Fibroblast of pulmonary artery (primary cell): ENCODE measurements around the gene PRDM8.

Experiments used
- DNase-seq: peaks from one replicate; pipeline ENCODE4 v3.0.0-alpha.2; 2010; ENCODE audit warnings: low read depth
- H3K4me3 ChIP-seq: replicated peaks from 2 replicates; pipeline ENCODE4 v1.5.1; 2011; ENCODE audit warnings: low read depth, mild to moderate bottlenecking, control low read depth, low read length, moderate library complexity
- CTCF ChIP-seq: IDR thresholded peaks from 2 replicates; pipeline ENCODE4 v1.5.1; 2011; ENCODE audit warnings: mild to moderate bottlenecking, control low read depth, low read length, inconsistent platforms; ENCODE audit errors: missing control alignments

Gene PRDM8

GRCh38 chr4:80216100-80216761, 18.9 kb downstream of the PRDM8 start:
- no peak overlapping the region for H3K4me3 ChIP-seq
- TF ChIP-seq CTCF, result no peak
- no peak for DNase-seq

DNA sequence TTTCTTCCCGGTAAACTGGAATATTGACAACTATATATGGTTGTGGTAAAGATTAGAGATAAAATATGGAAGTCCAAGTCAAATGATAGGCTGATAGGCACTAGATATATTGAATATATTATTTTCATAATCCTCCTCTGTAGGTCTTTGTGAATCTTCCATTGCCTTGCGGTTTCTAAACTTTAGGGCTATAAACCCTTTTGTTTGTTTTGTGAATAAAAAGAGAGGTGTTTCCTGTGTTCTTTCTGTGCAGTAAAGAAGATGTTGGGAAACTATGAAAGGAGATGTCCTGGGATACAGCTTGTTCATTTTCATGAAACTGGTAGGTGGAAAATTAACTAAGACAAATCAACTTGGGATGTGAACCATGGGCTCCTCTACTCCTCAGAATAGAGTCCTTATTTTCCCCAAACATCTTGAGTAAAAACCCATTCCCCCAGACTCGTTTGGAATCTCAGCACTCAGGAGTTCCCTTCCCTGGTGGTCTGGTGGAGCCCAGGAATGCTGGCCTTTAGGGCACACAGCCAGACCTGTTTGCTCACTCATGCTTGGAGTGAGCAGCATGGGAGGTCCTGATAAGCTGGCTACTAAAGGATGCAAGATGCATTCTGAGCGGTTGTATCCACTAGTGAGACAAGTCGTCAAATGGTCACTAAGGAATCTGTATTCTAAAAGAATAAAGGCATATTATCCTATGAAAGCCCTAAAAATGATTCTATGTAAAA, 22.2 kb downstream of the PRDM8 start:
- no peak overlapping the region for H3K4me3 ChIP-seq
- DNase-seq, result peak; percentile 42
- no peak for TF ChIP-seq CTCF

GRCh38 chr4:80220711-80221110, 23.4 kb downstream of the PRDM8 start:
- no peak for DNase-seq
- H3K4me3 ChIP-seq, result no peak overlapping the region
- no peak for TF ChIP-seq CTCF

DNA sequence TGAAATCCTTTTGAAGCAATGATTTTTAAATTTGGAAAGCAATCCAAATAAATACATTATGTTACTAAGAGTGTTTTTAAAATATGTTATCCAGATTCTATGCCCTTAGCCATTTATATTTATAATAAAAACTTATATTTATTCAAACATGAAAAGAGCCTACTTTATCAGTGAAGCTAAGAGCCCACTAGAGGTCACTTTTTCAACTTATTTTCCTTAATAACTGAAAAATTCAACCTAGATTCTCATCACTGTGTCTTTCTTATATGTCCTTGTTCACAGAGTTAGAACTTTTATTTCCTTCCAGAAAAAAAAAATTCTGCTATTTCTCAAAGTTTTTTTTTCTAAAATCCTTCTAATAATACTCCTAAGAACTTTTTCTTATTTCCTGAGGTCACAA, 23.9 kb downstream of the PRDM8 start:
- peak; percentile 51 for TF ChIP-seq CTCF
- peak; percentile 67 for DNase-seq
- no peak overlapping the region for H3K4me3 ChIP-seq

DNA sequence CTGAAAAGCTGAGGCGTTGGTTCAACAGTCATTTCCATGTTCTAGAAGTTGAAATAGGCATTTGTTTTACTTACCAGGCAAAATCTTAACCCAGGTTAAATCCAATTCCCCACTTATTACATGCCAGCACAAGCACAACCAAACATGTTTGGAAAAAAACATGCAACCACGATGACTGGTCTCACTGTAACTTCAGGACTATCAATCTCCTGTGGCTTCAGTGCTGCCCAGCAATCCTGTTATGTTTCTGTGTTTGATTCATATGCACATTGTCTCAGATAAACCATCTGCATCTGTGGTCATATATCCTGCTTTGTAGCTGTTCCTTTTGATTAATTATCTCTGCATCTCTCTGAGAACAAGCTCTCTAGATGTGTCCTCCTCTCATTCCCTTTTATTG, 28.3 kb downstream of the PRDM8 start:
- no peak overlapping the region for H3K4me3 ChIP-seq
- TF ChIP-seq CTCF, result no peak
- DNase-seq, result no peak

- DNase-seq, result peak; percentile 37
- TF ChIP-seq CTCF, result no peak
- H3K4me3 ChIP-seq, result no peak overlapping the region
Measured at GRCh38 chr4:80226094-80226493, 28.8 kb downstream of the PRDM8 start.

GRCh38 chr4:80228460-80228859, 31.2 kb downstream of the PRDM8 start:
- no peak for DNase-seq
- no peak overlapping the region for H3K4me3 ChIP-seq
- TF ChIP-seq CTCF, result no peak
